GM12891 (cell line): ENCODE measurements around the gene GRPEL2.

Experiments
- DNase-seq: peaks from one replicate; pipeline ENCODE4 v3.0.0; 2011; ENCODE audit warnings: low spot score; ENCODE audit not compliant: insufficient read length
- FAIRE-seq: peaks from 2 replicates; lab custom pipeline; 2011; peaks lifted over from hg19 to GRCh38; lab: Jason Lieb, UNC
- PAX5 ChIP-seq: IDR thresholded peaks from 2 replicates; pipeline ENCODE4 v1.6.1; 2011; ENCODE audit warnings: low read length, moderate library complexity, mild to moderate bottlenecking; ENCODE audit not compliant: insufficient read depth, severe bottlenecking
- POLR2A ChIP-seq: IDR thresholded peaks from 2 replicates; pipeline ENCODE4 v1.6.1; 2011; ENCODE audit warnings: low read depth, low read length, control low read depth
- POLR2AphosphoS5 ChIP-seq: IDR thresholded peaks from 2 replicates; pipeline ENCODE4 v1.6.1; 2011; ENCODE audit warnings: low read depth, low read length, control low read depth
- POU2F2 ChIP-seq: IDR thresholded peaks from 2 replicates; pipeline ENCODE4 v1.6.1; 2011; ENCODE audit warnings: low read depth, mild to moderate bottlenecking, control low read depth, low read length, moderate library complexity
- SPI1 ChIP-seq: IDR thresholded peaks from 2 replicates; pipeline ENCODE4 v1.6.1; 2011; ENCODE audit warnings: low read depth, low read length, control low read depth
- TAF1 ChIP-seq: IDR thresholded peaks from 2 replicates; pipeline ENCODE4 v1.6.1; 2011; ENCODE audit warnings: low read depth, low read length, control low read depth

The GRPEL2 gene

GRCh38 chr5:149319174-149319573, 26.1 kb upstream of the GRPEL2 start:
- FAIRE-seq = no peak
- TF ChIP-seq POLR2A = no peak
- no peak for TF ChIP-seq PAX5
- TF ChIP-seq SPI1 = no peak
- no peak for TF ChIP-seq POLR2AphosphoS5
- no peak for TF ChIP-seq TAF1
- TF ChIP-seq POU2F2 = no peak
- DNase-seq = no peak

- DNase-seq = no peak
- TF ChIP-seq SPI1 (no peak), PAX5 (no peak), POLR2A (no peak), TAF1 (no peak), POU2F2 (no peak), POLR2AphosphoS5 (no peak)
- no peak for FAIRE-seq
Measured at GRCh38 chr5:149320791-149321330, 24.4 kb upstream of the GRPEL2 start.

- DNase-seq (no peak), FAIRE-seq (no peak)
- TF ChIP-seq TAF1 (no peak), SPI1 (no peak), POLR2AphosphoS5 (no peak), POU2F2 (no peak), POLR2A (no peak), PAX5 (no peak)
Measured at GRCh38 chr5:149322518-149322917, 22.8 kb upstream of the GRPEL2 start.

GRCh38 chr5:149323210-149323609, 22.1 kb upstream of the GRPEL2 start:
- no peak for FAIRE-seq
- TF ChIP-seq PAX5 (no peak), POU2F2 (no peak), TAF1 (no peak), SPI1 (no peak), POLR2AphosphoS5 (no peak), POLR2A (no peak)
- no peak for DNase-seq

- DNase-seq (no peak), FAIRE-seq (no peak)
- TF ChIP-seq SPI1 (no peak), TAF1 (no peak)
Measured at GRCh38 chr5:149323621-149324205, 21.6 kb upstream of the GRPEL2 start.

GRCh38 chr5:149324641-149325040, 20.7 kb upstream of the GRPEL2 start:
- DNase-seq (no peak), FAIRE-seq (no peak)
- TF ChIP-seq PAX5 (no peak), POU2F2 (no peak), POLR2A (no peak), TAF1 (no peak), SPI1 (no peak), POLR2AphosphoS5 (no peak)

GRCh38 chr5:149325166-149325735, 20.0 kb upstream of the GRPEL2 start:
- DNase-seq = no peak
- no peak for FAIRE-seq
- TF ChIP-seq POU2F2 (no peak), PAX5 (no peak), POLR2AphosphoS5 (no peak), POLR2A (no peak), SPI1 (no peak), TAF1 (no peak)

GRCh38 chr5:149325894-149326293, 19.4 kb upstream of the GRPEL2 start:
- no peak for FAIRE-seq
- TF ChIP-seq POU2F2 = no peak
- TF ChIP-seq POLR2A = no peak
- TF ChIP-seq POLR2AphosphoS5 = no peak
- TF ChIP-seq TAF1 = no peak
- TF ChIP-seq PAX5 = no peak
- no peak for TF ChIP-seq SPI1
- no peak for DNase-seq

- no peak for FAIRE-seq
- DNase-seq = no peak
Measured at GRCh38 chr5:149326611-149327010, 18.7 kb upstream of the GRPEL2 start.

GRCh38 chr5:149328177-149328576, 17.1 kb upstream of the GRPEL2 start:
- TF ChIP-seq POU2F2 = no peak
- no peak for TF ChIP-seq PAX5
- TF ChIP-seq POLR2AphosphoS5 = no peak
- TF ChIP-seq SPI1 = no peak
- TF ChIP-seq POLR2A = no peak
- TF ChIP-seq TAF1 = no peak
- FAIRE-seq (no peak), DNase-seq (no peak)

More at GRCh38 chr5:149326611-149327010, 18.7 kb upstream of the GRPEL2 start:
- no peak for TF ChIP-seq POLR2A
- TF ChIP-seq SPI1 = no peak
- TF ChIP-seq PAX5 = no peak
- no peak for TF ChIP-seq POU2F2
